ENCODE results near the gene PKD1.
"Not testable (repeated sequence)": the region's sequence is repeated elsewhere in the genome, so short reads cannot be mapped to it uniquely, and the experiment has no call there.

Gene PKD1

GRCh38 chr16:2152695-2153506 lies 17.2 kb upstream of the PKD1 start:
- no peak for DNase-seq (ENCODE audit: low read depth in 4 of 4, low spot score in 1 of 4)

- DNase-seq (ENCODE audit: low read depth in 4 of 4, low spot score in 1 of 4): no peak
These were observed 15.7 kb upstream of the PKD1 start for GRCh38 chr16:2151188-2152091.

DNA sequence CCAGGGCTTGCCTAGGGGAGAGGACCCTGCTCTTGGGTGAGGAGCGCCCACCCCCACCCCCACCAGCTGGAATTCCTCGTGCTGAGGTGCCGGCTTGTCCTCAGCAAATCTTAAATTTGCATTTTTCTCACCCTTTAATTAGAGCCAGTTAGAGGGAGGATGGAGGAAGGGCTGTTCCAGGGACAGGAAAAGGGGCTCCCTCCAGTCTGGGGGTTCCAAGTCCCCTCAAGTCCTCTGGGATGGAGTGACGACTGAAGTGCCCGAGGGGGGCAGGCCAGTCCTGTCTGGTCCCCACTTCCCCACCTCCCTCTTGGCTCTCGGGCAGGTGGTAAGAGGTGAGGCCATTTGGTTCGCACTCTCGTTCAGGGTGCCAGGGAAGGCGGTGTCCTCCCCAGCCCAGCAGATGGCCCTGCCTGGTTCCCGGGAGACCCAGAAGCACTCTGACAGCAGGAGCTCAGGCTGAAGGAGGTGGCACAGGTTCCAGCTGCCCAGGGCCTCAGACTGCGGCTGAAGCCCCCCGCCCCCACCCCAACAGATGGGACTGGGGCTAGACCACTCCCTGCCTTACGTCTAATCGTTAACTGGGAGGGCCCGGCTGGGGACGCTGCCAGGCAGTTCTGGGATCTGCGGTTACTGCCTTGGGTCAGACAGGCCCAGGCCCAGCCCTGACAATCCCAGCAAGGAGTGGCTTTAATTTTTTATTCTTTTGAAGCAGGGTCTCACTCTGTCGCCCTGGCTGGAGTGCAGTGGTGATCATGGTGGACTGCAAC lies 14.9 kb upstream of the PKD1 start:
- DNase-seq (ENCODE audit: low read depth in 4 of 4, low spot score in 1 of 4): no peak

DNA sequence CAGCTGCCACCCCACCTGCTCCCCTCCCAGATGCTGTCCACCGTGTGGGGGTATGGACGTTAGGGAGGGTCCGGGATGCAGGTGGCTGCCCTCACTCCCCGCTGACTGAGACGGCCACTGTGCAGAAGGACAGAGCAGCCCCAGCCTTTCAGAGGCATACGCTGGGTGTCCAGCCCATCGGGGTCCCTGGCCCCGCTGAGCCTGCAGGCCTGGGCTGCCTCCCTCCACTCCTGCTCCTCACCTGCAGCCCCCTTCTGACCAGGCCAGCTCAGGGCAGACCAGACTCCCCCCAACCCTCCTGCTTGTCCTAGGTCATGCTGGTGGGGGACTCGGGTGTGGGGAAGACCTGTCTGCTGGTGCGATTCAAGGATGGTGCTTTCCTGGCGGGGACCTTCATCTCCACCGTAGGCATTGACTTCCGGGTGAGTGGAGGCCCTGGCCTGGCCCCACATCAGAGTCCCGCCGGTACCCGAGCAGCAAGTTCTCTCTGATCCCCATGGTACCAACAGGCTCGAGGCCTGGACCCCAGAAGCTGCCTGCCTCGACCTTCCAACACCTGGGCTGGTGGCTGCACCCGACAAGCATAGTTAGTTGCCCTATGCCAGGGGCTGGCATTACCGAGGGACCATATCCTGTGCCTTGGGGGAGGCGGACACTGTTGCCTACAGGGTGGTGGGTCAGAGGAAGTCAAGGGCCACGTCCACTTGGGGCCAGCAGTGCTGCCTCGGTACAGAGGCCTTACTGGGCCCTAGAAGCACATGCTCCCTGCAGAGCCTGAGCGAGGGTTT lies 14.1 kb upstream of the PKD1 start:
- DNase-seq (ENCODE audit: low read depth in 4 of 4, low spot score in 1 of 4): no peak

GRCh38 chr16:2148714-2149629 lies 13.3 kb upstream of the PKD1 start:
- DNase-seq (ENCODE audit: low read depth in 4 of 4, low spot score in 1 of 4): no peak

DNA sequence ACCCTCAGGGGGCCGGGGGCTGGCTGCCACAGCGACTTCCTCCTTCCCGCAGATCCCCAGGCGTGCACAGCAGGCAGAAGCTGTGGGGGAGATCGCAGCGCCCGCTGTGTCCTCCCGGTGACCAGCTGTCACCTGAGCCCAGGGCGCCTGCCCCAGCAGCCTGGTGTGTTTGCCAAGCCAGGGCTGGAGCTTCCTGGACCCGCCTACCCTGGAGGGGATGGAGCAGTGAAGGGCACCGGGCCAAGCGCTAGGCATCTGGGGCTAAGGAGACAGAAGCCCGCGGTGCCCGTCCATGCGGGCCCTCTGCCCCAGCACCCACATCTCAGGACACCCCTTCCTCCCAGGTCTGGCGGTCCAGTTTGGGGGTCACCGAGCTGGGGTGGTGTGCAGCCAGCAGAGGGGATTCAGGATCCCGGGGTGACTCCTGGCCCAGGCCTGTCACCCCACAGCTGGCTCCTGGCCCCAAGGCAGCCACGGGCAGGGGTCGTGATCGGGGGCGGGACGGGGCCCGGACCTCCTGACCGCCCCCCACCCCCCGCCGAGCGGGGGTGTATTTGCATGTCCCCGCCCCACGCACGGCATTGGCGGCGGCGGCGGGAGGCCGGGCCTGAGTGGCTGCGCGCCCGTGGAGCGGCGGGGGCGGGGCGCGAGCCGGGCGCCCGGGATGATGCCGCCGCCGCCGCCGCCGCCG lies 12.4 kb upstream of the PKD1 start, which contains the start of gene RAB26:
Gene RAB26 (plus strand): TSS at position 645 of the 691 bp plus-strand sequence. CDS start 159 bp downstream, outside the sequence.
- no peak for DNase-seq (ENCODE audit: low read depth in 4 of 4, low spot score in 1 of 4)

GRCh38 chr16:2147378-2147777 lies 11.7 kb upstream of the PKD1 start:
- no peak for DNase-seq (ENCODE audit: low read depth in 4 of 4, low spot score in 1 of 4)

DNA sequence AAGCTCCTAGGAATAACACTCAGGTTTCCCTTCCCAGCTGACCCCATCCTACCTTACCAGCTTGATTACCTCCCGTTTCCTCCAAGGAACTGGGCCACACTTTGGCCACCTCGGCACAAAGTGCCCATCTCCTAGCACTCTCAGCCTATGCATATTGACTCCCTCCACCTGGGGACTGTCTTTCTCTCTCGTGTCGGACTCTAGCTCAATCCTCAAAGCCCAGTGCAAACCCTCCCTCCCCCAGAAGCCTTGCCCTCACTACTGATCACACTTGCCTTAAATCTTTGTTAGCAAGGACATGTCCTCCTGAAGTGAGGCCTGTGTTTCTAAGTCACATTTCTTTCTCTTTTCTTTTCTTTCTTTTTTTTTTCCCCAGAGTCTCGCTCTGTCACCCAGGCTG lies 10.1 kb upstream of the PKD1 start:
- no peak for DNase-seq (ENCODE audit: low read depth in 4 of 4, low spot score in 1 of 4)

DNA sequence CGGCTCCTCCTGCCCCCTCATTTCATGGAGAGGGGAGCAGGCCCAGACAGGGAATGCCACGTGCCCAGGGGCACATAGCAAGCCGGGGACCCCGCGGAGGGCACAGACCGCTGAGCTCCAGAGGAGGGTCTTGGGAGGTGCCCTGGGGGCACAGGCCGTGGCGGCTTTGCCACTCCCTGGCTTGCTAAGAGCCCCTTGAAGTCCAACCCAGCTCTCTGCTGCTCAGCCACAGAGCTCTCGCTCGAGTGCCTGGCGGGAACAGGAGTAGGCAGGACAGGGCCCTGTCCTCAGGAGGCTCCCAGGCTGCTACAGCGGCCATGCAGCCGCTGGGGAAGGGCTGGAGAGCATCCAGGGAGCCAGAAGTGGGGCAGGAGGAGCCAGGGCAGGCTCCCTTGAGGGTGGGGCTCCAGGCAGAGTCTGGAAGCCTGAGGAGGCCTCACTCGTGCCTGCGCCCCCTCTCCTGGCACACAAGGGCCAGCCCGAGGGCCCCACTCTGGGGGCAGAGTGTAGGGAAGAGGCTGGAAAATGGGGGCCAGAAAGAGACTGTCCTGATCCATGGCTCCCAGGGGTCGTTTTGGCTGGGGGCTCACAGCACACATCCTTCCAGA lies 8.3 kb upstream of the PKD1 start:
- DNase-seq (ENCODE audit: low read depth in 4 of 4, low spot score in 1 of 4): no peak

- no peak for DNase-seq (ENCODE audit: low read depth in 4 of 4, low spot score in 1 of 4)
These were observed 7.5 kb upstream of the PKD1 start for GRCh38 chr16:2142942-2143877.

DNA sequence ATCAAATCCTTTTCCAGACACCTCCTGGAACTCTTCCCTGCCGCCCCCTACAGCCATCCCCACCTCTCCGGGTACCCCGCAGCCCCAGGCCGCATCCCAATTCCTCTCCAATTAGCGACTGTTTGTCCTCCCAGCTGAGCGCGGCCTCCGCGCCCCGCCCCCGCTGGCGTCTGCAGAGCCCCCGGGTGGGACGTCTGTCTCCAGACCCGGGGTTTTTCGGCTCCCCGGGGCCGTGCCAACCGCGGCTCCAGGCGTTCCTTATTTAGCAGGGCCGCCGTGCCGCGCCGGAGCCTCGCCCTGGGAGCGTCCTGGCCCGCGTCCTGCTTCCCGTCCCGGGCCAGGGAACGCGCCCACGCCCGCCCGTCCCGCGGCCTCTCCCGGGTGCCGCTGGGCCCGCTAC lies 627 bp downstream of the PKD1 start:
- not testable (repeated sequence) for DNase-seq (ENCODE audit: low read depth in 4 of 4, low spot score in 1 of 4)

DNA sequence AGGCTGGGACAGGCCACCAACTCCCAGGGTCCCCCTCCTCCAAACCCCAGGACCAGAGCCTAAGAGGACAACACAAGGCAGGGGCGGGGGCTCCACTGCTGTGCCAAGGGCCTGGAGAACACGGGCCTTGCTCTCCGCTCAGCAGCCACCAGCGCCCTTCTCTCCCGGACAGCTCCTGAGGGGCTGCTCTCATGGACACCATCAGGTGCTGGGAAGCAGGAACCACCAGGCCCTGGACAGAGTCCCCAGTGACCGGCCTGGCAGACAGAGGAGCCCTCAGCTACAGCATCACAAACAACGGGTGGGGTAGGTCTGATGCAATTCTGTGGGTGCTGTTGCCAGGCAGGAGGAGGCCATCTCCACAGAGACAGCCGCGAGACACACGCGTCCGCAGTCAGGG lies 1.9 kb downstream of the PKD1 start:
- not testable (repeated sequence) for DNase-seq (ENCODE audit: low read depth in 4 of 4, low spot score in 1 of 4)

DNA sequence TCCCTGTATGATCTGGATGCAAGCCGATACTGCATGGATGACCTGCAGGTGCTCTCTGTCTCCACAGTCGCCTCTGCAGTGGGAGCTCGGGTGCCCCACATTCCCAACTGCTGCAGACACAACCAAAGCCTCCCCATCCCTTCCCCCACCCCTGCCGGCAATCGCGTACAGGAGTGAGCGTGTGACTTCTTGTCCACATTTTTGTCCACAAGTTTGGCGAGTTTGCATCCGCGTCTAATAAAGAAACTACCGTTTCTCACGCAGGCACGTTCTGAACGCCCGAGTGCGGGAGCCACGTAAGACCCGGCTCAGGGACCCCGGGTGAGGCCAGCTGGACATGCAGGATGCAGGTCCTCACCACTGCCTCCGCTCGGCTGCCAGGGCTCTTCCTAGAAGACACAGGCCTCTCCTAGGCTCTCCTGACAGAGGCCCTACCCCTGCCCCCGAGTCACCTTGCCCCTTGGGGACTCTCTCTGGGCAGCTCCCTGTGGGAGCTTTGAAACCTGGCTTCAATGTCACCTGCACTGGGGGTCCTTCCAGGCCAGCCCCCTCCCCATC lies 5.7 kb downstream of the PKD1 start:
- DNase-seq (ENCODE audit: low read depth in 4 of 4, low spot score in 1 of 4): not testable (repeated sequence)

- not testable (repeated sequence) for DNase-seq (ENCODE audit: low read depth in 4 of 4, low spot score in 1 of 4)
These were observed 6.4 kb downstream of the PKD1 start for GRCh38 chr16:2129251-2129650.

DNA sequence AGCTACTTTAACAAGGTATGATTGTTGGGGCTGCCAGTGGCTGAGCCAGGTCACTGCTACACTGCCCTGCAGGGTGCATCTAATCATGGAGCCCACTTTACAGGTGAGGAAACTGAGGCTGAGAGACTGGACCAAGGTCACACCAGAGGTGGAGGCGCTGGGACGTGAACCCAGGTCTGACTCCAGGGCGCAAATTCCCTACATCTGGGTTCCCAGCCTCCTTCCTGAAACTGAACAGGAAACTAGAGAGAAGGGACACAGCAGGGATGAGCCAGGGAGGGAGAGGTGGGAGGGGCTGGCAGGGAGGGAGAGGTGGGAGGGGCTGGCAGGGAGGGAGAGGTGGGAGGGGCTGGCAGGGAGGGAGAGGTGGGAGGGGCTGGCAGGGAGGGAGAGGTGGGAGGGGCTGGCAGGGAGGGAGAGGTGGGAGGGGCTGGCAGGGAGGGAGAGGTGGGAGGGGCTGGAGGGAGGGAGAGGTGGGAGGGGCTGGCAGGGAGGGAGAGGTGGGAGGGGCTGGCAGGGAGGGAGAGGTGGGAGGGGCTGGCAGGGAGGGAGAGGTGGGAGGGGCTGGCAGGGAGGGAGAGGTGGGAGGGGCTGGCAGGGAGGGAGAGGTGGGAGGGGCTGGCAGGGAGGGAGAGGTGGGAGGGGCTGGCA lies 7.9 kb downstream of the PKD1 start:
- DNase-seq (ENCODE audit: low read depth in 4 of 4, low spot score in 1 of 4): peak in 1 of 4 experiments; percentile 28

DNA sequence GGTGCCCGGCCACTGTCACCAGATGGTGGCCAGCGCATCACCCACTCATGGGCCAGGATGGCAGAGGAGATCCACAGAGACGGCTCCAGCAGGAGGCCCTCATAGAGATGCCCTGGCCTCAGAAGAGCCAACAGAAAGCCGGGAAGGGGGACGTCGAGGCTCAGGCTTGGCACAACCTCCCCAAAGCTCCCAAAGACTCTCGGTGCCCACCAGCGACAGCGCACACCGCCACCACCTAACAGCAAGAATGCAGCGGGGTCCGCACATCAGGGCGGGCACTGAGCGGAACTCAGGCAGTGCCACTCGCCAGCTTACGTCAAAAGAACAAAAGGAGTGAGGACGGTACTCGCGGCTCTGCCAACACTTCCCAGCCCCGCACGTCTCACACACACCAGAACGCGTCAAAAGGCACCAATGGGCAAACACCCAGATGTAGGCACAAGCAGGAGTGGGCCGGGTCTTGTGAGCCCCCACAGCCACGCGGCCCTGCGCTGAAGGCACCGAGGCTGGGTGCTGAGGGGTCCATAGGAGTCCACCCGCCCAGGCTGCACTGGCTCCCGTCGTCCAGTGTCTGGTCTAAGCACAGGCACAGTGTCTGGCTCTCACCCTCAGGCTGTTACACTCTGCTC lies 8.7 kb downstream of the PKD1 start:
- DNase-seq (ENCODE audit: low read depth in 4 of 4, low spot score in 1 of 4): not testable (repeated sequence)
